Type B pancreatic cell (in vitro differentiated cells): ENCODE measurements around the gene B4GALT6. TPM values are rescaled to one million over a fixed set of nuclear protein-coding genes. Genes with fewer than 3 reads are reported as not detected.

Source experiments
- DNase-seq: peaks from one replicate; pipeline ENCODE4 v3.0.0; 2021; ENCODE audit warnings: mixed read lengths; ENCODE audit not compliant: unreplicated experiment; ENCODE audit errors: extremely low spot score
- H3K27ac Mint-ChIP-seq: 2 replicates; pipeline ENCODE4 v1.8.0; 2021; ENCODE audit warnings: mild to moderate bottlenecking, mixed read lengths
- H3K27me3 Mint-ChIP-seq: 2 replicates; pipeline ENCODE4 v1.8.0; 2021; ENCODE audit warnings: mixed read lengths
- H3K36me3 Mint-ChIP-seq: 2 replicates; pipeline ENCODE4 v1.8.0; 2021; ENCODE audit warnings: mixed read lengths
- H3K4me1 Mint-ChIP-seq: one replicate; pipeline ENCODE4 v1.8.0; 2021; ENCODE audit warnings: mixed read lengths; ENCODE audit not compliant: unreplicated experiment
- H3K4me3 Mint-ChIP-seq: 2 replicates; pipeline ENCODE4 v1.8.0; 2021; ENCODE audit warnings: mild to moderate bottlenecking, mixed read lengths
- H3K9me3 Mint-ChIP-seq: 2 replicates; pipeline ENCODE4 v1.8.0; 2021; ENCODE audit warnings: mixed read lengths
- CTCF ChIP-seq: fragments of 200-600 bp; sonication (generic); conservative IDR thresholded peaks from 2 replicates; pipeline ENCODE4 v1.5.0; 2021; ENCODE audit warnings: antibody characterized with exemption, mild to moderate bottlenecking
- total RNA-seq: library from RNA; stranded (reverse); gene quantifications from 2 replicates; pipeline ENCODE4 v1.2.1, GENCODE V29; 2021; ENCODE audit warnings: low replicate concordance

B4GALT6 gene
- total RNA-seq, 1 donor from 2014 or later, result 35.9 TPM

DNA sequence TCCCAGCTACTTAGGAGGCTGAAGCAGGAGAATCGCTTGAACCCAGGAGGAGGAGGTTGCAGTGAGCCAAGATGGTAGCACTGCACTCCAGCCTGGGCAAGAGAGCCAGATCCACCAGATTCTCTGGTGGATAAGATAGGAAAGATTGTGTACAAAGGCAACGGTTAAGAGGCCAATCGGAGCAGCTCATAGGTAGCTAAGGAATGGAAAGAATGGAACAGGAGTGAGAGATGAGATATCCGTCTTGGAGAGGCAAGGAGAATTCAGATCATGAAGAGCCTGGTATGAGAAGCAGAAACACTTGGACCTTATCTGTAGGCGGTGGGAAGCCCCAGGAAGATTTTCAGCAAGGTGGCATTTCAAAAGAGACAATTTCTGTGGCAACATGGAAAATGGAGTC is 65.6 kb downstream of the B4GALT6 start:
- H3K9me3 Mint-ChIP-seq, result peaks cover 5% of the 10 kb centered on the region
- H3K4me1 Mint-ChIP-seq, result peaks cover 4% of the 10 kb centered on the region
- H3K27ac Mint-ChIP-seq, result peak overlapping the region; percentile 44
- H3K36me3 Mint-ChIP-seq, result no peaks in the 10 kb centered on the region
- H3K27me3 Mint-ChIP-seq, result no peaks in the 10 kb centered on the region
- no peak for TF ChIP-seq CTCF
- no peak overlapping the region for H3K4me3 Mint-ChIP-seq
- no peak for DNase-seq

GRCh38 chr18:31617031-31617717 is 67.2 kb downstream of the B4GALT6 start:
- no peak overlapping the region for H3K4me3 Mint-ChIP-seq
- peaks cover 5% of the 10 kb centered on the region for H3K9me3 Mint-ChIP-seq
- H3K36me3 Mint-ChIP-seq, result no peaks in the 10 kb centered on the region
- H3K27ac Mint-ChIP-seq, result no peak overlapping the region
- H3K4me1 Mint-ChIP-seq, result peaks cover 4% of the 10 kb centered on the region
- TF ChIP-seq CTCF, result no peak
- H3K27me3 Mint-ChIP-seq, result no peaks in the 10 kb centered on the region
- no peak for DNase-seq

- TF ChIP-seq CTCF, result no peak
- Mint-ChIP-seq H3K36me3 (no peaks in the 10 kb centered on the region), H3K27ac (no peak overlapping the region), H3K4me3 (no peak overlapping the region), H3K4me1 (peaks cover 4% of the 10 kb centered on the region), H3K27me3 (no peaks in the 10 kb centered on the region), H3K9me3 (peaks cover 5% of the 10 kb centered on the region)
- DNase-seq, result no peak
Measured at GRCh38 chr18:31616586-31616985, 67.8 kb downstream of the B4GALT6 start.

- Mint-ChIP-seq H3K4me3 (no peak overlapping the region), H3K36me3 (no peaks in the 10 kb centered on the region), H3K27ac (no peak overlapping the region), H3K9me3 (peaks cover 4% of the 10 kb centered on the region), H3K27me3 (no peaks in the 10 kb centered on the region), H3K4me1 (peaks cover 19% of the 10 kb centered on the region)
- DNase-seq, result no peak
- TF ChIP-seq CTCF, result no peak
Measured at GRCh38 chr18:31614044-31614443, 70.3 kb downstream of the B4GALT6 start.

GRCh38 chr18:31612124-31612523 is 72.3 kb downstream of the B4GALT6 start:
- H3K4me1 Mint-ChIP-seq, result peaks cover 19% of the 10 kb centered on the region
- H3K27me3 Mint-ChIP-seq, result no peaks in the 10 kb centered on the region
- no peak overlapping the region for H3K4me3 Mint-ChIP-seq
- H3K36me3 Mint-ChIP-seq, result no peaks in the 10 kb centered on the region
- no peak for DNase-seq
- no peak for TF ChIP-seq CTCF
- H3K9me3 Mint-ChIP-seq, result no peaks in the 10 kb centered on the region
- H3K27ac Mint-ChIP-seq, result no peak overlapping the region
